Measurements from ENCODE around the gene MGST2.

The MGST2 gene

GRCh38 chr4:139745111-139745639 lies 79.6 kb downstream of the MGST2 start:
- no peak for FAIRE-seq

- FAIRE-seq: no peak
Measured at GRCh38 chr4:139746431-139747171, 81.0 kb downstream of the MGST2 start.

- FAIRE-seq: no peak
Measured at GRCh38 chr4:139749338-139749737, 83.7 kb downstream of the MGST2 start.

GRCh38 chr4:139749835-139750498 lies 84.3 kb downstream of the MGST2 start:
- no peak for FAIRE-seq

- FAIRE-seq: no peak
Measured at GRCh38 chr4:139753686-139754085, 88.1 kb downstream of the MGST2 start.

All from TTC549 (cell line).